GM12865 (cell line): ENCODE measurements around the gene MYCBP2.
"Not testable (repeated sequence)": the region's sequence is repeated elsewhere in the genome, so short reads cannot be mapped to it uniquely, and the experiment has no call there.

ENCODE experiments used
- DNase-seq: peaks from one replicate; pipeline ENCODE4 v3.0.0; 2010; ENCODE audit warnings: low read depth
- H3K4me3 ChIP-seq: 2 replicates; pipeline ENCODE4 v1.5.1; 2011; ENCODE audit warnings: mild to moderate bottlenecking, low read depth, low read length, control low read depth
- CTCF ChIP-seq: IDR thresholded peaks from 2 replicates; pipeline ENCODE4 v1.5.1; 2011; ENCODE audit warnings: low read length, control low read depth, low read depth, inconsistent platforms; ENCODE audit not compliant: insufficient read depth; ENCODE audit errors: missing control alignments

MYCBP2 gene

GRCh38 chr13:77350811-77351210 is 23.9 kb upstream of the MYCBP2 start:
- H3K4me3 ChIP-seq: no peak overlapping the region
- DNase-seq: no peak
- TF ChIP-seq CTCF: no peak

- no peak overlapping the region for H3K4me3 ChIP-seq
- DNase-seq: peak; percentile 51
- no peak for TF ChIP-seq CTCF
These were observed 22.5 kb upstream of the MYCBP2 start for GRCh38 chr13:77349365-77349764.

GRCh38 chr13:77347351-77347750 is 20.5 kb upstream of the MYCBP2 start:
- H3K4me3 ChIP-seq, DNase-seq: not testable (repeated sequence)

- TF ChIP-seq CTCF: no peak
- H3K4me3 ChIP-seq: peak overlapping the region; percentile 14; the same call in 1 of the 2 replicates
- peak; percentile 78 for DNase-seq
These were observed 18.4 kb upstream of the MYCBP2 start for GRCh38 chr13:77345150-77345780.

GRCh38 chr13:77343841-77344240 is 16.9 kb upstream of the MYCBP2 start:
- no peak for DNase-seq
- no peak overlapping the region for H3K4me3 ChIP-seq
- no peak for TF ChIP-seq CTCF

GRCh38 chr13:77339408-77339807 is 12.5 kb upstream of the MYCBP2 start:
- no peak for TF ChIP-seq CTCF
- peak overlapping the region; percentile 2 for H3K4me3 ChIP-seq
- DNase-seq: peak; percentile 71

GRCh38 chr13:77338961-77339401 is 12.1 kb upstream of the MYCBP2 start:
- peak overlapping the region; percentile 3 for H3K4me3 ChIP-seq
- TF ChIP-seq CTCF: no peak
- DNase-seq: peak; percentile 68

- H3K4me3 ChIP-seq: no peak overlapping the region
- DNase-seq: peak; percentile 62
- no peak for TF ChIP-seq CTCF
These were observed 11.4 kb upstream of the MYCBP2 start for GRCh38 chr13:77338329-77338728.
